ENCODE measurements around the gene APOO.

APOO gene

DNA sequence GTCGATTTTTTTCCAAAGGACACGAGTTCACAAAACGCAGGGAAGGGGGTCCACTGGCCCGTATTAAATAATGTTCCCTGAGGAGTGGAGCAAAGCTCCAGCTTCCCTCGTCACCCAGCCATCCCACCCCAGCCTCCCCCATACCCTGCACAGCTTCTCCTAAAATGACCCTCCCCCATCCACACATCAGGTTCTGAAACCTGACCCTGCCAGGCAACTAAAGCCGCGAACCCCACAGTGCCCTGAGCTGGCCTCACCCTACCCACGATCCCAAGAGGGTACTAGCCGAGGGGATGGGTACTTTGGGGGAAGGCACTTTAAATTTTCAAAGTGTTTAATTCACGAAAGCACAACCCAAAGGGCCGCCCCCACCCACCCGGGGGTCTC lies 634 bp downstream of the APOO start:
- peak; percentile 18 for DNase-seq (ENCODE audit: low spot score)
- CTCF ChIA-PET = interaction anchor here (0.6 to 1.1 kb wide), 3 partner anchors 10 to 147 kb away, joined by 3 to 4 read pairs (median 4); no protein-coding TSS in a partner anchor
- TF ChIP-seq, protein P1, sequence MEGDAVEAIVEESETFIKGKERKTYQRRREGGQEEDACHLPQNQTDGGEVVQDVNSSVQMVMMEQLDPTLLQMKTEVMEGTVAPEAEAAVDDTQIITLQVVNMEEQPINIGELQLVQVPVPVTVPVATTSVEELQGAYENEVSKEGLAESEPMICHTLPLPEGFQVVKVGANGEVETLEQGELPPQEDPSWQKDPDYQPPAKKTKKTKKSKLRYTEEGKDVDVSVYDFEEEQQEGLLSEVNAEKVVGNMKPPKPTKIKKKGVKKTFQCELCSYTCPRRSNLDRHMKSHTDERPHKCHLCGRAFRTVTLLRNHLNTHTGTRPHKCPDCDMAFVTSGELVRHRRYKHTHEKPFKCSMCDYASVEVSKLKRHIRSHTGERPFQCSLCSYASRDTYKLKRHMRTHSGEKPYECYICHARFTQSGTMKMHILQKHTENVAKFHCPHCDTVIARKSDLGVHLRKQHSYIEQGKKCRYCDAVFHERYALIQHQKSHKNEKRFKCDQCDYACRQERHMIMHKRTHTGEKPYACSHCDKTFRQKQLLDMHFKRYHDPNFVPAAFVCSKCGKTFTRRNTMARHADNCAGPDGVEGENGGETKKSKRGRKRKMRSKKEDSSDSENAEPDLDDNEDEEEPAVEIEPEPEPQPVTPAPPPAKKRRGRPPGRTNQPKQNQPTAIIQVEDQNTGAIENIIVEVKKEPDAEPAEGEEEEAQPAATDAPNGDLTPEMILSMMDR (conservative IDR thresholded peaks at IDR 0.05; ENCODE audit: low read depth) = no peak
- POLR2A ChIA-PET (ENCODE audit: low non-redundant PET) = interaction anchor here (0.9 to 1.1 kb wide), 2 partner anchors 124 to 146 kb away, joined by 3 to 5 read pairs; partner anchors contain the start of gene SAT1
- peak overlapping the region; percentile 96 for H3K27ac ChIP-seq

DNA sequence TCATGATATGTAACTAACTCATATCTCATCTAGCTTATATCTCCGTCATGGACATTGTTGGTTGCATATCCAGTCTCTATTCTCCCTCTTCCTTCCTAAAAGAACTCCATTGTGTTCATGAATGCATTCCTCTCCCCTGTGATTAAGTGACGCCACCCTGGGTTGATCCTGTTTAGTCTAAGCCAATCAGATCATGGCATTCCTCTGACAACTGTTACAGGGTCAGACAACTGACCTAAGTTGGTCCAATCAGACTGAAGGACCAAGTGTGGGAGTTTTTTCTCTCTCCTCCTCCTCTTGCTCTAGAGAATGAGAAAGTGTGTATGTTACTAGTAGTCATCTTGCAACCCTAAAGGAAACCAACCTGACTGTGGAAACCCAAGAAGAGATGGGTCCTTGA lies 3.6 kb downstream of the APOO start:
- TF ChIP-seq, protein P1 (conservative IDR thresholded peaks at IDR 0.05; ENCODE audit: low read depth) = no peak
- ChIA-PET POLR2A (ENCODE audit: low non-redundant PET) (no interaction called here), CTCF (interaction anchor here (0.9 kb wide), 1 partner anchor 121 kb away, joined by 3 read pairs; the partner anchor contains the start of gene SAT1)
- DNase-seq (ENCODE audit: low spot score) = no peak
- H3K27ac ChIP-seq = peak overlapping the region; percentile 20; the same call in 1 of the 2 replicates

DNA sequence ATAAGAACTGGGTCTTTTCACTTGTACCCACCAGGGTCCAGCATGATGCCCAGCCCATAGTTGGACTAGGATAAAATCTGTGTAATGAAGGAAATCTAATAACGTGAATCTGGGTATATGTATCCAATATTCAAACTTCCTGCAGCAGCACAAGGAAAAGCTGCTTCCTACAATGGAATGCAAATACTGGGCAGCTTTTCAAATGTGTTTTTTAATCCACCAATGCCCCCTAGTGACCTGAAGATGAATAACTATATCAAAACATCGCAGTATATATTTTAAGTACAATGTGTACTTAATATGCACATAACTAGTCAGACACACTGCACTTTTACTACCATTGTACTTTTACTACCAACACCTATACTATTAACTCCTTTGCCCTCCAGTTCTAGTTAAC lies 5.3 kb downstream of the APOO start:
- POLR2A ChIA-PET (ENCODE audit: low non-redundant PET) = interaction anchor here (3.0 kb wide), 1 partner anchor 120 kb away, joined by 15 read pairs; the partner anchor contains the start of gene SAT1
- H3K27ac ChIP-seq = no peak overlapping the region
- DNase-seq (ENCODE audit: low spot score) = peak; percentile 22
- CTCF ChIA-PET = interaction anchor here (0.5 to 1.7 kb wide), 7 partner anchors 92 to 215 kb away, joined by 4 to 5 read pairs (median 5); partner anchors contain the start of gene SAT1
- TF ChIP-seq, protein P1 (conservative IDR thresholded peaks at IDR 0.05; ENCODE audit: low read depth) = 0 out of 2 replicates have a peak, but pooled peaks have one; percentile 9

DNA sequence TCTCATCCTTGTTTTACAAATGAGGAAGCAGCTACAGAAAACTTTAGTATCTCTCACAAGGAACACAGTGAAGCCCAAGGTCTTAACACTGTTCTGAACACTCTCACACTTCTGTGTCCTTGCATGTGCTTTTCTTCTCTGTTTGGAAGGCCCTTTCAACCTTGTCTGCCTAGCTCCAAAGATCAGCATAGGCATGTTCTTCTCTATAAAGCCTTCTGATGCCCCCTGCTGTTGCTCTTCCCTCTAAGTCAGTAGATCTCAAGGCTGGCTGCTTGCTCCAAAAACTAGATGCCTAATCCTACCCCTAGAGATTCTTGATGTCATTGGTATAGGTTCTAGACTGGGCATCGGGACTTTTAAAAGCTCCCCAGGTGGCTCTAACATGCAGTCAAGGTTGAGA lies 5.9 kb downstream of the APOO start:
- TF ChIP-seq, protein P1 (conservative IDR thresholded peaks at IDR 0.05; ENCODE audit: low read depth) = 0 out of 2 replicates have a peak, but pooled peaks have one; percentile 17
- H3K27ac ChIP-seq = peak overlapping the region; percentile 90; the same call in 1 of the 2 replicates
- ChIA-PET CTCF (interaction anchor here (0.6 to 1.7 kb wide), 6 partner anchors 92 to 214 kb away, joined by 4 to 5 read pairs (median 5); partner anchors contain the start of gene SAT1), POLR2A (ENCODE audit: low non-redundant PET) (interaction anchor here (3.0 kb wide), 1 partner anchor 119 kb away, joined by 15 read pairs; the partner anchor contains the start of gene SAT1)
- DNase-seq (ENCODE audit: low spot score) = peak; percentile 20

DNA sequence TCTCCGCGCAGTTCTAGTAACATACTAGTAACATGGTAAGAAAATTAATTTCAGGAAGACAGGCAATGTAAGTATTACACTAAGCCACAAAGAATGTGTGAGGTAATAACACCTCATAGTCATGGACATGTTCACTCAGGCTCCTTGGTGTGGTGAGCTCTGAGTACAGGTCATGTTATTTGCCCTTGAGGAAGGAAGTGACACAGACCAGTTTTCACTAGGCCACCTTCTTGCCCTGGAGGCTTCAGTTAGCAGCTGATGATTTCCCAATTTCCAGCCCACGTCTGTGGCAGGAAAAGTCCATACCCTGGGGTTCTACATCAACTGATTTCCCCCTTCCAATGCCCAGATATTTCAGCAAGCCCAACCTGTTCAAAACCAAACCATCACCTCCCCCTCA lies 6.7 kb downstream of the APOO start:
- ChIA-PET POLR2A (ENCODE audit: low non-redundant PET) (interaction anchor here (0.6 to 3.0 kb wide), 4 partner anchors 94 to 155 kb away, joined by 3 to 15 read pairs (median 4); partner anchors contain the start of gene SAT1), CTCF (interaction anchor here (0.6 to 1.7 kb wide), 2 partner anchors 159 to 207 kb away, joined by 3 to 5 read pairs; no protein-coding TSS in a partner anchor)
- H3K27ac ChIP-seq = peak overlapping the region; percentile 90
- TF ChIP-seq, protein P1 (conservative IDR thresholded peaks at IDR 0.05; ENCODE audit: low read depth) = no peak
- DNase-seq (ENCODE audit: low spot score) = peak; percentile 73

DNA sequence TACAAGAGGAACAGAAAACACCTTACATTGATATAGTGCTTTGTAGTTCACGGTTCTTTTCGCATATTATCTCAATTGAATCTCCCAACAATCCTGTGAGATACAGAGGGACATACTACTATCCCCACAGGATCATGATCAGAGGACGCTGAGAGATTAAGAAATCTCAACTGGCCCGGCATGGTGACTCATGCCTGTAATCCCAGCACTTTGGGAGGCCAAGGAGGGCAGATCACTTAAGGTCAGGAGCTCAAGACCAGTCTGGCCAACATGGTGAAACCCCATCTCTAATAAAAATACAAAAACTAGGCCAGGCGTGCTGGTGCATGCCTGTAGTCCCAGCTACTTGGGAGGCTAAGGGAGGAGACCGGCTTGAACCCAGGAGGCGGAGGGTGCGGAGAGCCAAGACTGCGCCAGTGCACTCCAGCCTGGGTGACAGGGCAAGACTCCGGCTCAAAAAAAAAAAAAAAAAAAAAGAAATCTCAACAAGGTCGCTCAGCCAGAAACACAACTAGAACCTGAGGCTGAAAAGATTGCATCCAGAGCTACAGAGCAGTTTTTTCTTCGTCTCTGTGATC lies 7.4 kb downstream of the APOO start:
- ChIA-PET POLR2A (ENCODE audit: low non-redundant PET) (interaction anchor here (0.6 to 3.0 kb wide), 3 partner anchors 118 to 156 kb away, joined by 3 to 15 read pairs (median 5); partner anchors contain the start of gene SAT1), CTCF (no interaction called here)
- TF ChIP-seq, protein P1 (conservative IDR thresholded peaks at IDR 0.05; ENCODE audit: low read depth) = no peak
- H3K27ac ChIP-seq = peak overlapping the region; percentile 90
- no peak for DNase-seq (ENCODE audit: low spot score)

Data from RWPE1 (cell line).